OCI-LY1 (cell line): ENCODE results near the gene PTPRT.

Source experiments
- EZH2 ChIP-seq: fragments of 200-600 bp; sonication (generic), shearing (Covaris generic); IDR thresholded peaks from 2 replicates; pipeline ENCODE4 v1.8.0; 2017; ENCODE audit warnings: borderline replicate concordance, mixed run types, mild to moderate bottlenecking, antibody characterized with exemption, low read length, moderate library complexity, mixed read lengths
- TF ChIP-seq, protein P1 (sequence below): fragments of 200-600 bp; sonication (generic), shearing (Covaris generic); IDR thresholded peaks from 2 replicates; pipeline ENCODE4 v1.5.1; 2017; ENCODE audit warnings: mild to moderate bottlenecking, antibody characterized with exemption, low read length, moderate library complexity, mixed read lengths

DNA sequence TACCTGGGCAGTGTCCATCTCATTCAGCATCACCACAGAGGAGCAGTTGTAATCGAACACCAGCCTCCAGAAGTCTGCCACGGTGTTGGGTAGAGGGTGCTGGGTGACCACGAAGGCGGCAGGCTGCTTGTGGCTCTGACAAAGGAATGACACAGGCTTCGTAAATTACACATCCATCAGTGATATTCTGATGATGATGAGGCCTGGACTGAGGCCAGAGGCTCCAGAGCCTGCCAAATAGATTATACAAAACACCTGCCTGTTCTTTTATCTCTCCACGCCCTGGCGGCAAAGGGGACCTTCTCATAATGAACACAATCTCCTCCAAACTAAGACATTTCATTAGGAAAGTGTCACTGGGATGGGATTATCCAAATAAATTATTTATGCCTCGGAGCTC, 1091.3 kb downstream of the PTPRT start:
- TF ChIP-seq, protein P1, sequence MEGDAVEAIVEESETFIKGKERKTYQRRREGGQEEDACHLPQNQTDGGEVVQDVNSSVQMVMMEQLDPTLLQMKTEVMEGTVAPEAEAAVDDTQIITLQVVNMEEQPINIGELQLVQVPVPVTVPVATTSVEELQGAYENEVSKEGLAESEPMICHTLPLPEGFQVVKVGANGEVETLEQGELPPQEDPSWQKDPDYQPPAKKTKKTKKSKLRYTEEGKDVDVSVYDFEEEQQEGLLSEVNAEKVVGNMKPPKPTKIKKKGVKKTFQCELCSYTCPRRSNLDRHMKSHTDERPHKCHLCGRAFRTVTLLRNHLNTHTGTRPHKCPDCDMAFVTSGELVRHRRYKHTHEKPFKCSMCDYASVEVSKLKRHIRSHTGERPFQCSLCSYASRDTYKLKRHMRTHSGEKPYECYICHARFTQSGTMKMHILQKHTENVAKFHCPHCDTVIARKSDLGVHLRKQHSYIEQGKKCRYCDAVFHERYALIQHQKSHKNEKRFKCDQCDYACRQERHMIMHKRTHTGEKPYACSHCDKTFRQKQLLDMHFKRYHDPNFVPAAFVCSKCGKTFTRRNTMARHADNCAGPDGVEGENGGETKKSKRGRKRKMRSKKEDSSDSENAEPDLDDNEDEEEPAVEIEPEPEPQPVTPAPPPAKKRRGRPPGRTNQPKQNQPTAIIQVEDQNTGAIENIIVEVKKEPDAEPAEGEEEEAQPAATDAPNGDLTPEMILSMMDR, result no peak
- no peak for TF ChIP-seq EZH2
